Subcutaneous adipose tissue (tissue), 4 donors: ENCODE data around the gene TPP2. TPM values are rescaled to one million over a fixed set of nuclear protein-coding genes. Genes with fewer than 3 reads are reported as not detected.

ENCODE experiments used
- CTCF ChIP-seq: fragments of 450-650 bp; IDR thresholded peaks from one replicate; pipeline ENCODE4 v1.5.1; 2016; ENCODE audit warnings: low read depth, mild to moderate bottlenecking, control low read depth, antibody characterized with exemption, moderate library complexity
- total RNA-seq, 4 donors: library from RNA; depleted of rRNA; stranded (reverse); fragments of >200 nt; gene quantifications; one replicate each; pipeline ENCODE4 v1.1.0, GENCODE V29; 2016

Gene TPP2
- total RNA-seq, 4 donors from 2014 or later: 30.9 to 55.6 (median 46.0) TPM

- no peak for TF ChIP-seq CTCF
Observed at GRCh38 chr13:102610296-102610895, 13.6 kb downstream of the TPP2 start.

- no peak for TF ChIP-seq CTCF
Observed at GRCh38 chr13:102617697-102618350, 21.0 kb downstream of the TPP2 start.

- no peak for TF ChIP-seq CTCF
Observed at GRCh38 chr13:102620516-102620915, 23.7 kb downstream of the TPP2 start.

- no peak for TF ChIP-seq CTCF
Observed at GRCh38 chr13:102626928-102627327, 30.1 kb downstream of the TPP2 start.

GRCh38 chr13:102628559-102628958 lies 31.8 kb downstream of the TPP2 start:
- no peak for TF ChIP-seq CTCF

GRCh38 chr13:102631198-102631597 lies 34.4 kb downstream of the TPP2 start:
- TF ChIP-seq CTCF: no peak

GRCh38 chr13:102638741-102639140 lies 42.0 kb downstream of the TPP2 start:
- TF ChIP-seq CTCF: no peak
